ENCODE data around the gene ARHGAP32.

The ARHGAP32 gene

GRCh38 chr11:129106788-129107187, 85.3 kb downstream of the ARHGAP32 start:
- DNase-seq, result no peak

- no peak for DNase-seq
Observed at GRCh38 chr11:129102756-129103155, 89.4 kb downstream of the ARHGAP32 start.

GRCh38 chr11:129102225-129102624, 89.9 kb downstream of the ARHGAP32 start:
- DNase-seq, result no peak

- DNase-seq, result no peak
Observed at GRCh38 chr11:129093283-129093682, 98.8 kb downstream of the ARHGAP32 start.

- DNase-seq, result no peak
Observed at GRCh38 chr11:129090056-129090455, 102.1 kb downstream of the ARHGAP32 start.

GRCh38 chr11:129089279-129089678, 102.8 kb downstream of the ARHGAP32 start:
- DNase-seq, result no peak

GRCh38 chr11:129086976-129087375, 105.1 kb downstream of the ARHGAP32 start:
- DNase-seq, result no peak

- DNase-seq, result no peak
Observed at GRCh38 chr11:129077191-129077590, 114.9 kb downstream of the ARHGAP32 start.

GRCh38 chr11:129075757-129076156, 116.4 kb downstream of the ARHGAP32 start:
- DNase-seq, result no peak

GRCh38 chr11:129067454-129067853, 124.7 kb downstream of the ARHGAP32 start:
- DNase-seq, result no peak

GRCh38 chr11:129066229-129066628, 125.9 kb downstream of the ARHGAP32 start:
- no peak for DNase-seq

GRCh38 chr11:129063118-129063517, 129.0 kb downstream of the ARHGAP32 start:
- DNase-seq, result no peak

- no peak for DNase-seq
Observed at GRCh38 chr11:129061492-129062230, 130.5 kb downstream of the ARHGAP32 start.

- DNase-seq, result no peak
Observed at GRCh38 chr11:129056916-129057315, 135.2 kb downstream of the ARHGAP32 start.

GRCh38 chr11:129055196-129055595, 136.9 kb downstream of the ARHGAP32 start:
- no peak for DNase-seq

- DNase-seq, result no peak
Observed at GRCh38 chr11:129048911-129049310, 143.2 kb downstream of the ARHGAP32 start.

GRCh38 chr11:129045150-129045549, 147.0 kb downstream of the ARHGAP32 start:
- DNase-seq, result no peak

GRCh38 chr11:129042503-129042902, 149.6 kb downstream of the ARHGAP32 start:
- DNase-seq, result no peak

- no peak for DNase-seq
Observed at GRCh38 chr11:129041611-129042018, 150.5 kb downstream of the ARHGAP32 start.

- DNase-seq, result no peak
Observed at GRCh38 chr11:129040934-129041333, 151.2 kb downstream of the ARHGAP32 start.

- no peak for DNase-seq
Observed at GRCh38 chr11:129035244-129035643, 156.9 kb downstream of the ARHGAP32 start.

GRCh38 chr11:129034001-129034400, 158.1 kb downstream of the ARHGAP32 start:
- DNase-seq, result no peak

GRCh38 chr11:129023968-129024676, 168.0 kb downstream of the ARHGAP32 start:
- no peak for DNase-seq

- DNase-seq, result no peak
Observed at GRCh38 chr11:129021295-129021694, 170.8 kb downstream of the ARHGAP32 start.
